ENCODE data around the gene PATL2.
A peak's percentile ranks its signal among the peaks of the same experiment; 100 is the strongest.
"Not testable (repeated sequence)": the region's sequence is repeated elsewhere in the genome, so short reads cannot be mapped to it uniquely, and the experiment has no call there.

PATL2 gene
- total RNA-seq: 3.1 to 11.8 (median 6.6) reads per million in 18 experiments

- peak; percentile 97 to 99 for DNase-seq
These were observed at the start of gene PATL2, which contains the start of gene B2M for GRCh38 chr15:44711096-44711742. PATL2 (minus strand) TSS chr15:44711323; CDS start chr15:44676490, 34,833 bp downstream. B2M (plus strand) TSS chr15:44711517; CDS start chr15:44711547, 30 bp downstream.

GRCh38 chr15:44753345-44753744, 42.2 kb upstream of the PATL2 start:
- DNase-seq: no peak

GRCh38 chr15:44743454-44743853, 32.3 kb upstream of the PATL2 start:
- DNase-seq: not testable (repeated sequence)

- not testable (repeated sequence) for DNase-seq
These were observed 28.2 kb upstream of the PATL2 start for GRCh38 chr15:44739222-44739847.

- DNase-seq: peak; percentile 47 to 84
These were observed 27.3 kb upstream of the PATL2 start for GRCh38 chr15:44738340-44738984.

GRCh38 chr15:44736181-44736765, 25.1 kb upstream of the PATL2 start, which contains the start of gene TRIM69:
TRIM69 (plus strand) TSS chr15:44736528; CDS start chr15:44736705, 177 bp downstream.
- no peak for DNase-seq

- peak; percentile 91 to 94 for DNase-seq
These were observed 24.5 kb upstream of the PATL2 start for GRCh38 chr15:44735482-44736180.

- DNase-seq: no peak
These were observed 23.8 kb upstream of the PATL2 start for GRCh38 chr15:44734839-44735481.

- peak; percentile 20 to 34 for DNase-seq
These were observed 18.4 kb upstream of the PATL2 start for GRCh38 chr15:44729408-44730127.

- peak; percentile 99 to 100 for DNase-seq
These were observed 17.7 kb upstream of the PATL2 start for GRCh38 chr15:44728576-44729407.

- not testable (repeated sequence) for DNase-seq
These were observed 17.1 kb upstream of the PATL2 start for GRCh38 chr15:44728232-44728575.

- DNase-seq: no peak
These were observed 16.5 kb upstream of the PATL2 start for GRCh38 chr15:44727485-44728231.

- DNase-seq: peak; percentile 92
These were observed 15.7 kb upstream of the PATL2 start for GRCh38 chr15:44726568-44727484.

- DNase-seq: peak; percentile 49 to 53
These were observed 15.0 kb upstream of the PATL2 start for GRCh38 chr15:44726136-44726535.

GRCh38 chr15:44722011-44722410, 10.9 kb upstream of the PATL2 start:
- no peak for DNase-seq

GRCh38 chr15:44720460-44721176, 9.5 kb upstream of the PATL2 start:
- DNase-seq: no peak

GRCh38 chr15:44720000-44720435, 8.9 kb upstream of the PATL2 start:
- DNase-seq: not testable (repeated sequence)
